Heart left ventricle (tissue), 16 donors: ENCODE measurements around the gene RNLS. TPM values are rescaled to one million over a fixed set of nuclear protein-coding genes. Genes with fewer than 3 reads are reported as not detected.

Source experiments
- ATAC-seq, 4 donors: fragments of 200-7000 bp; cut with Tn5 transposase; one replicate each; pipeline ENCODE4 v1.9.1; 2020 to 2022; ENCODE audit warnings: moderate library complexity in 4 of 4, mild to moderate bottlenecking in 3 of 4, moderate number of reproducible peaks in 1 of 4
- DNase-seq, 5 donors: peaks; one replicate each; pipeline ENCODE4 v3.0.0-alpha.2; 2020
- H3K27ac ChIP-seq, 12 donors: fragments of 200-600 bp; sonication (generic) in 4 of 12; one replicate each; pipeline versions ENCODE4 v1.5.0 to v1.8.0; 2016 to 2022; ENCODE audit warnings: mild to moderate bottlenecking in 2 of 12
- H3K27me3 ChIP-seq, 9 donors: fragments of 200-600 bp; sonication (generic) in 2 of 9; one replicate each; pipeline versions ENCODE4 v1.5.1 to v1.8.0; 2016 to 2022; ENCODE audit warnings: mild to moderate bottlenecking in 3 of 9
- H3K36me3 ChIP-seq, 9 donors: fragments of 200-600 bp; sonication (generic) in 2 of 9; one replicate each; pipeline versions ENCODE4 v1.5.0 to v1.8.0; 2018 to 2022; ENCODE audit warnings: mild to moderate bottlenecking in 2 of 9
- H3K4me1 ChIP-seq, 12 donors: fragments of 200-600 bp; sonication (generic) in 4 of 12; one replicate each; pipeline versions ENCODE4 v1.5.0 to v1.8.0; 2016 to 2022; ENCODE audit warnings: mild to moderate bottlenecking in 3 of 12
- H3K4me3 ChIP-seq, 12 donors: fragments of 200-600 bp; sonication (generic) in 4 of 12; one replicate each; pipeline versions ENCODE4 v1.5.0 to v1.8.0; 2017 to 2022; ENCODE audit warnings: mild to moderate bottlenecking in 9 of 12, moderate library complexity in 4 of 12
- H3K9me3 ChIP-seq, 12 donors: fragments of 200-600 bp; sonication (generic) in 4 of 12; one replicate each; pipeline versions ENCODE4 v1.5.0 to v1.8.0; 2016 to 2022; ENCODE audit warnings: mild to moderate bottlenecking in 1 of 12
- POLR2A ChIP-seq, 2 donors: fragments of 450-650 bp; IDR thresholded peaks; one replicate each; pipeline ENCODE4 v1.6.1; 2017; ENCODE audit warnings: antibody characterized with exemption in 2 of 2, mild to moderate bottlenecking in 2 of 2, moderate library complexity in 2 of 2
- WGBS, 4 donors: extraction: QIAGEN DNeasy Blood & Tissue Kit in 2 of 4; methylation state at CpG; one replicate each; pipeline versions ENCODE4 v1.1.5 to v1.1.7; 2013 to 2018; 5-methylcytosine and 5-hydroxymethylcytosine counted together
- intact Hi-C, 10 donors: fragments of 100-400 bp; cut with DNase I; formaldehyde crosslinking; loops; one replicate each; pipeline versions ENCODE4 v1.11.1 to v1.14.2; 2022
- polyA plus RNA-seq, 2 donors: library from polyadenylated mRNA; stranded (reverse); fragments of 200-250 nt; gene quantifications; one replicate each; pipeline ENCODE4 v1.2.3, GENCODE V29; 2013
- total RNA-seq, 9 donors: library from RNA; depleted of rRNA in 2 of 9; stranded (reverse); fragments of >200 nt in 2 of 9; fragmentation: NEBNext Ultra II Directional in 3 of 9; extraction: Animal tissue kit (Norgen Biotek cat#: 25700) in 3 of 9; gene quantifications; one replicate each; pipeline versions ENCODE4 v1.1.0 to v1.2.4, GENCODE V29; 2016 to 2023
- TF ChIP-seq, protein P1 (sequence below), 12 donors: fragments of 200-600 bp; sonication (generic) in 4 of 12; IDR thresholded peaks; one replicate each; pipeline versions ENCODE4 v1.5.0 to v1.8.0; 2018 to 2022; ENCODE audit warnings: antibody characterized with exemption in 12 of 12, mild to moderate bottlenecking in 5 of 12
- donor health status: ischemic (EF 13 %, LVEDD 7.1; RV severe dilation, severe dysfunction).
- donor health status: healthy with polysubstance abuse.
- donor health status: DM: no; HTN: yes; CAD: no.
- donor health status: DM: no; HTN: no; CAD: no.
- donor health status: ischemic (EF 25% LVEDD 6.9; RV normal size, moderate dysfunction).
- donor health status: ischemic (EF 25% LVEDD 5.7; RV mildly dilated, moderate dysfunction).
- donor health status: healthy.
- donor health status: DM: yes; HTN: yes; CAD: no.
- donor health status: ischemic (EF 35%, LVEDD 5.7; RV mildly dilated, moderate dysfunction).
- donor health status: nonischemic (EF 11% LVEDD 7.7; RV severe dilation, severe dysfunction).
- donor health status: DM: yes; HTN: yes; CAD: no.
- donor health status: PGD.
- donor health status: ischemic (EF 29% LVEDD 5.4; RV normal size, mild dysfunction).
- donor health status: nonischemic (EF 23%, LVEDD 6.1; RV moderate dilation, normal function).

The RNLS gene
- total and polyA plus RNA-seq, 11 donors = 6.6 to 30.7 (median 15.1) TPM

DNA sequence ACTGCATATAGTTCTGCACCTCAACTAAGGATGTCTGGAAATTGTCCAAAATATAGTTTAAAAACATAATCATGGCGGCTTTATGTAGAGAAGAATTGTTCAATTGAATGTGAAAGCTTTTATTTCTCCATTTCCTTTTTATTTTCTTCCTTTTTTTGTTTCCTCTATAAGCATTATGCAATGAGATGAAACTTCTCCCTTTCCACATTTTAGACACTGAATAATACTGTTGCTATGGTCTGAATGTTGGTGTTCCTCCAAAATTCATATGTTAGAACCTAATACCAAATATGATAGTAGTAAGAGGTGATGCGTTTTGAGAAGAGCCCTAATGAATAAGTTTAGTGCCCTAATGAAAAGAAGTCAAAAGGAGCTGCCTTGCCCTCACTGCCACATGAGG, 175.0 kb downstream of the RNLS start:
- no peaks in the 10 kb centered on the region for H3K27me3 ChIP-seq
- no peak overlapping the region for H3K27ac ChIP-seq
- no peaks in the 10 kb centered on the region for H3K36me3 ChIP-seq
- no peak overlapping the region for H3K4me3 ChIP-seq
- 79 to 90% (median 88%) methylated on average over 2 of the region's 2 CpGs for WGBS, 4 donors
- H3K9me3 ChIP-seq = no peaks in the 10 kb centered on the region
- TF ChIP-seq, protein P1, sequence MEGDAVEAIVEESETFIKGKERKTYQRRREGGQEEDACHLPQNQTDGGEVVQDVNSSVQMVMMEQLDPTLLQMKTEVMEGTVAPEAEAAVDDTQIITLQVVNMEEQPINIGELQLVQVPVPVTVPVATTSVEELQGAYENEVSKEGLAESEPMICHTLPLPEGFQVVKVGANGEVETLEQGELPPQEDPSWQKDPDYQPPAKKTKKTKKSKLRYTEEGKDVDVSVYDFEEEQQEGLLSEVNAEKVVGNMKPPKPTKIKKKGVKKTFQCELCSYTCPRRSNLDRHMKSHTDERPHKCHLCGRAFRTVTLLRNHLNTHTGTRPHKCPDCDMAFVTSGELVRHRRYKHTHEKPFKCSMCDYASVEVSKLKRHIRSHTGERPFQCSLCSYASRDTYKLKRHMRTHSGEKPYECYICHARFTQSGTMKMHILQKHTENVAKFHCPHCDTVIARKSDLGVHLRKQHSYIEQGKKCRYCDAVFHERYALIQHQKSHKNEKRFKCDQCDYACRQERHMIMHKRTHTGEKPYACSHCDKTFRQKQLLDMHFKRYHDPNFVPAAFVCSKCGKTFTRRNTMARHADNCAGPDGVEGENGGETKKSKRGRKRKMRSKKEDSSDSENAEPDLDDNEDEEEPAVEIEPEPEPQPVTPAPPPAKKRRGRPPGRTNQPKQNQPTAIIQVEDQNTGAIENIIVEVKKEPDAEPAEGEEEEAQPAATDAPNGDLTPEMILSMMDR (IDR thresholded peaks at IDR 0.05) = no peak
- no peak for TF ChIP-seq POLR2A (IDR thresholded peaks at IDR 0.05)
- no peak for DNase-seq
- ATAC-seq = no peak
- intact Hi-C loops = loop anchor here in 1 of 10 donors (10.0 kb wide), 1 partner anchor 147 kb away; no protein-coding TSS in a partner anchor
- H3K4me1 ChIP-seq = peaks cover 0 to 4% (median 0%) of the 10 kb centered on the region in 12 donors

DNA sequence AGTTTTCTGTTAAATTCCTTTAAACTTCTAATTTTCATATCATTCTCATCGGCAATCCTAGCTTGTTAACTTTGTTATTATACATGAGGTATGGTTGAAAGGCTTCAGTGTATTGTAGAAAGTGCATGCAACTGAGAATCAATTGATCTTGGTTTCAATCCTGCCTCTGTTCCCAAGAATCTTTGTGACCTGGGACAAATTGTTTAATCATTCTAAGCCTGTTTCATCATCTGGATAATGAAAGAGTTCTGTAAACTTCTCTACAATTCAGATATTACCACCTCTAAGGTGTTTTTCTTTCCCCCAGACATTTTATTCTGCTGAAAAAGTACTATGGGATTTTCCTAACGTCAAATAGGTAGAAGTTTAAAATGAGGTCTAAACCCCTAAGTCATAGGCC, 179.0 kb downstream of the RNLS start:
- Histone ChIP-seq H3K4me1 (peaks cover 0 to 8% (median 0%) of the 10 kb centered on the region in 12 donors), H3K36me3 (no peaks in the 10 kb centered on the region), H3K9me3 (peaks cover 0 to 11% (median 5%) of the 10 kb centered on the region in 12 donors), H3K4me3 (no peak overlapping the region), H3K27ac (no peak overlapping the region), H3K27me3 (no peaks in the 10 kb centered on the region)
- WGBS, 4 donors = 84 to 92% (median 87%) methylated on average over 2 of the region's 2 CpGs
- no peak for DNase-seq
- intact Hi-C loops = loop anchor here in 6 of 10 donors (5.0 to 10.0 kb wide), 2 partner anchors 148 to 151 kb away; no protein-coding TSS in a partner anchor
- TF ChIP-seq, protein P1 (IDR thresholded peaks at IDR 0.05) = no peak
- no peak for TF ChIP-seq POLR2A (IDR thresholded peaks at IDR 0.05)
- ATAC-seq = no peak

DNA sequence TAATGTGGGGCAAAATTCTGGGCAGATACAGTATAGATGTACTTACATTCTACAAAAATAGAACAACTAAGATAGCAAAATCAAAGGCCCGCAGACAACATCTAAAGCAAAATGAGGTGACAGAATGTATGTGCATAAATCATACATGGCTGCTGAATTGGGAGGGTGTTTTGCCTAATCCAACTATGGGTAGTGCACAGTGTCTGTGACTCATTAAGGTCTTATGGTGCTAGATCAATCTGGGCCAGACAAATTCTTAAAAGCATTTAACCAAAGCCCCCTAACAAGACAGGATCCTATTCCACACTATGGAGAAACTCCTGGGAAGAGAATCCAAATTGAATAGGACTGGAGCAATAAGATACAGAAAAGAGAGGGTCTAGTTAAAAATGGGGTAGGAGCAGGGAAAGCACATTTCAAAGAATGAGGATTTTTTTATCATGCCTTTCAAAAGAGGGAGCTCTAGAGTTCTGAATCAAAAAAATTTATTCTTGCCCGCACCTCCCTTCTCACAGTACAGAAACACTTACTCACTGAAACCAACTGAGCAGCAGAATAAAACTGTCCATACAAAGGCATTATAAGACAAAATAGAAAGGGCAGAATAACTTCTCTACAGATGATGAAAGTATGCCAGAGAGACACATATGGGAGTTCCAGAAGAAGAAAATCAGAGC, 181.3 kb downstream of the RNLS start:
- Histone ChIP-seq H3K36me3 (no peaks in the 10 kb centered on the region), H3K27ac (no peak overlapping the region), H3K4me1 (peaks cover 0 to 8% (median 0%) of the 10 kb centered on the region in 12 donors), H3K9me3 (peaks cover 0 to 31% (median 14%) of the 10 kb centered on the region in 12 donors), H3K27me3 (no peaks in the 10 kb centered on the region), H3K4me3 (no peak overlapping the region)
- no peak for DNase-seq
- WGBS, 4 donors = 67 to 77% (median 74%) methylated on average over 2 of the region's 2 CpGs
- TF ChIP-seq POLR2A (IDR thresholded peaks at IDR 0.05) = no peak
- TF ChIP-seq, protein P1 (IDR thresholded peaks at IDR 0.05) = peak in 6 of 12 donors; percentile 5 to 41 (median 28)
- no peak for ATAC-seq
- intact Hi-C loops = loop anchor here in 7 of 10 donors (2.0 to 10.0 kb wide), 3 partner anchors 150 to 153 kb away; no protein-coding TSS in a partner anchor

GRCh38 chr10:88399240-88399639, 183.9 kb downstream of the RNLS start:
- H3K9me3 ChIP-seq = peaks cover 0 to 51% (median 30%) of the 10 kb centered on the region in 12 donors
- H3K27me3 ChIP-seq = no peaks in the 10 kb centered on the region
- no peaks in the 10 kb centered on the region for H3K36me3 ChIP-seq
- no peak overlapping the region for H3K4me3 ChIP-seq
- 93 to 97% (median 96%) methylated on average over 3 of the region's 3 CpGs for WGBS, 4 donors
- peaks cover 0 to 5% (median 0%) of the 10 kb centered on the region in 12 donors for H3K4me1 ChIP-seq
- DNase-seq (no peak), ATAC-seq (no peak)
- TF ChIP-seq, protein P1 (IDR thresholded peaks at IDR 0.05) = no peak
- no peak for TF ChIP-seq POLR2A (IDR thresholded peaks at IDR 0.05)
- intact Hi-C loops = loop anchor here in 1 of 10 donors (5.0 kb wide), 1 partner anchor 153 kb away; no protein-coding TSS in a partner anchor
- H3K27ac ChIP-seq = no peak overlapping the region
